Kidney glomerular epithelial cell (primary cell): ENCODE results near the gene AKAP8.

Experiments
- DNase-seq: peaks from one replicate; lab custom pipeline; 2025; lab: John Stamatoyannopoulos, UW

The AKAP8 gene

GRCh38 chr19:15332311-15332996 lies 47.1 kb downstream of the AKAP8 start, which contains the start of gene BRD4:
TSS of gene BRD4 (minus strand) at chr19:15332539. CDS start at chr19:15273099, 59,440 bp downstream.
- peak; percentile 19 for DNase-seq

- no peak for DNase-seq
Observed at GRCh38 chr19:15331419-15332310, 47.9 kb downstream of the AKAP8 start.

- DNase-seq: peak; percentile 48
Observed at GRCh38 chr19:15330801-15331418, 48.7 kb downstream of the AKAP8 start.

- no peak for DNase-seq
Observed at GRCh38 chr19:15328312-15328711, 51.3 kb downstream of the AKAP8 start.

GRCh38 chr19:15324791-15325519 lies 54.6 kb downstream of the AKAP8 start:
- no peak for DNase-seq

GRCh38 chr19:15323496-15324235 lies 55.9 kb downstream of the AKAP8 start:
- no peak for DNase-seq

- DNase-seq: no peak
Observed at GRCh38 chr19:15321739-15322138, 57.8 kb downstream of the AKAP8 start.

GRCh38 chr19:15320116-15320515 lies 59.5 kb downstream of the AKAP8 start:
- DNase-seq: no peak

GRCh38 chr19:15318241-15318691 lies 61.3 kb downstream of the AKAP8 start:
- DNase-seq: no peak

- no peak for DNase-seq
Observed at GRCh38 chr19:15317392-15318071, 62.1 kb downstream of the AKAP8 start.

GRCh38 chr19:15316498-15316897 lies 63.1 kb downstream of the AKAP8 start:
- DNase-seq: no peak

GRCh38 chr19:15315101-15315500 lies 64.5 kb downstream of the AKAP8 start:
- no peak for DNase-seq

- no peak for DNase-seq
Observed at GRCh38 chr19:15313649-15314279, 65.8 kb downstream of the AKAP8 start.

GRCh38 chr19:15307169-15307568 lies 72.4 kb downstream of the AKAP8 start:
- DNase-seq: no peak

- no peak for DNase-seq
Observed at GRCh38 chr19:15305582-15306334, 73.8 kb downstream of the AKAP8 start.

GRCh38 chr19:15304140-15304705 lies 75.4 kb downstream of the AKAP8 start:
- no peak for DNase-seq
